Stomach (tissue), 4 donors: ENCODE data around the gene ERMP1.

ENCODE experiments used
- CTCF ChIP-seq, 7 experiments: fragments of 450-650 bp in 4 of 7; fragments of 200-600 bp in 3 of 7; sonication (generic) in 3 of 7; IDR thresholded peaks; one replicate each; pipeline ENCODE4 v1.5.1; 2016 to 2019; ENCODE audit warnings: antibody characterized with exemption in 7 of 7, control low read depth in 2 of 7, mild to moderate bottlenecking in 1 of 7
- EP300 ChIP-seq: sonication (generic); formaldehyde crosslinking; IDR thresholded peaks from one replicate; pipeline ENCODE4 v1.6.1; 2017; ENCODE audit warnings: antibody characterized with exemption
- POLR2A ChIP-seq, 4 donors: fragments of 450-650 bp; IDR thresholded peaks; one replicate each; pipeline ENCODE4 v1.6.1; 2016; ENCODE audit warnings: antibody characterized with exemption in 4 of 4, control low read depth in 2 of 4, mild to moderate bottlenecking in 1 of 4, moderate library complexity in 1 of 4

DNA sequence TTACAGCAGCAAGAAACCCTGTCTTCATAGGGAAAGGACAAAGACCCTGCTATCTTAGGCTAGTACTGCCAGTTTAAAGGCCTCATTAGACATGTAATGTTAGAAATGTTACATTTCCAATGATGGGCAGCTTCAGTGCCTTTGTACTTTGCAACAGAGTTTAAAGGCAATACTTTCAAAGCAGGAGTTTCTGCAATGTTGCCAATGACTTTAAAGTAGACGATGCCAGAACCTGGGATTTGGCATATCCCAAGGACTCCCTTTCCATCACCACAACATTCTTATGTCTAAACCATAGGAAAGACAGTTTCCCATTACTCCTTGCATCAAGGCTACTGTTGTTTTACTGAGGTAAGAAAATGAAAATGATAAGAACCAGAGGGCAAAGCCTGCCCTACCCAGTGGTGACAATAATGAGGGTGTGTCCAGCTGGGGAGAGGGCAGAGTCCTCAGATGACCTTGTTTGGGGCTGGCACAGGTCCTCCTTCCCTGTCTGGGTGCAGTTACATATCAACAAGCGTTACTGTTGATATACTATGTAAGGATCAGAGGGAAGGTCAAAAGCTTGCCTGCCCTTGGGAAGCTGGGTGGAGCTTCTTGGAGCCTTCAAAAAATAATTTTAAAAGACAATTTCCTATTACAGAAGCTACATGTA is 30.3 kb upstream of the ERMP1 start:
- no peak for TF ChIP-seq CTCF (IDR thresholded peaks at IDR 0.05)
- no peak for TF ChIP-seq POLR2A (IDR thresholded peaks at IDR 0.05)
- no peak for TF ChIP-seq EP300
